GM21360 (cell line): ENCODE data around the gene NOL12.

Experiments used
- ATAC-seq: cut with Tn5 transposase; IDR thresholded peaks from one replicate; pipeline ENCODE4 v1.9.1; 2021; ENCODE audit warnings: mild to moderate bottlenecking, moderate library complexity; ENCODE audit not compliant: unreplicated experiment

Gene NOL12

GRCh38 chr22:37659066-37659896 lies 26.9 kb upstream of the NOL12 start:
- peak; percentile 6 for ATAC-seq

- ATAC-seq = no peak
Measured at GRCh38 chr22:37659897-37660708, 26.0 kb upstream of the NOL12 start.

DNA sequence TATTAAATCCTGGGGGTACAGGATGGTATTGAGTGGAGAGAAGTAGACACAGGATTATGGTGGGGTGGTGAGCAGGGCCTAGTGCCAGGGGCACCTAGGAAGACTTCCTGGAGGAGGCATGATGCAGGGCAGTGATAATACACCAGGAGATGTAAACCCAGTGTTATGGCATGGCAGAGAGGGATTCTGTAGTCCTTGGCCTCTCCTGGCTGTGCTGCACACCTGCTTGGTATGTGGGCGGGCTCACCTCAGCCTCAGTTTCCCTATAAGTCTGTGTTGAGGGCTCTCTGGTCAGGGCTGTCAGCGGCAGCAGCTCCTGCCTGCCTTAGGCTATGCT lies 25.5 kb upstream of the NOL12 start:
- no peak for ATAC-seq

GRCh38 chr22:37661160-37661924 lies 24.8 kb upstream of the NOL12 start:
- no peak for ATAC-seq

DNA sequence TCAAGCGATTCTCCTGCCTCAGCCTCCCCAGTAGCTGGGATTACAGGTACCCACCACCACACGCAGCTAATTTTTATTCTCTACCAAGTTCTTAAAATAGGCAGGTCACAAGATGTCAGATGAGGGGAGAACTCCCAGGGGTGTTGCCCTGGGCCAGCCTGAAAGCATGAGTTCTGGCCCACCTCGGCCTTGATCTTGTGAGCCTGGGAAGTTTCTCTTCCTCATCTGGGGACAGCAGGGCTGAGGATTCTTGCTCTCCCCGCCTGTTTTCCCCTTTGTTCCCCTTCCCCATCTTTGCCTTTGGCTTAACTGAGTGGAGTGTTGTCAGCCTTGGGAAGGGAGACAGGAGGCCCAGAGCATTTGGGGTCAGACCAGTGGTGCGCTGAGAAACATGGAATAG lies 24.1 kb upstream of the NOL12 start:
- ATAC-seq = no peak

DNA sequence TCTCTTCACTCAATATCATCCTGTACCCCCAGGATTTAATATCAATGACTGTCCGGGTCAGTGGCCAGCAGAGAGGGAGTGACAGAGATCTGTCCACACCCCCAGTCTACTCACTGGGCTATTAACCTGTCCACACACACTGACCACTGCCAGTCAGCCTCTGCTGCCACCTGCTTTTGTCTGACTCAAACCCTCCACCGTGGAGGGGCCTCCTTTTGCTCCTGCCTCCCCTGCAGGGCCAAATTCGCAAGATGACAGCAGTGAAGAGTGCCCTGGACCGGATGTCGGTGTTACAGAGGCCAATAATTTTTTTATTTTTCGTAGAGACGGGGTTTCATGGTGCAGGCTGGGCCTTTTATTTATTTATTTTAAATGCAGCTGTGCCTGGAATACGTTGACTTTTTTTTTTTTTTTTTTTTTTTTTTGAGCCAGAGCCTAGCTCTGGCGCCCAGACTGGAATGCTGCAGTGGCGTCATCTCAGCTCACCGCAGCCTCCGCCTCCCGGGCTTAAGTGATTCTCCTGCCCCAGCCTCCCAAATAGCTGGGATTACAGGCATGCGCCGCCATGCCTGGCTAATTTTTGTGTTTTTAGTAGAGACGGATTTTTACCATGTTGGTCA lies 22.5 kb upstream of the NOL12 start:
- no peak for ATAC-seq

GRCh38 chr22:37664249-37665101 lies 21.7 kb upstream of the NOL12 start:
- ATAC-seq = no peak

GRCh38 chr22:37665487-37665886 lies 20.7 kb upstream of the NOL12 start:
- no peak for ATAC-seq

DNA sequence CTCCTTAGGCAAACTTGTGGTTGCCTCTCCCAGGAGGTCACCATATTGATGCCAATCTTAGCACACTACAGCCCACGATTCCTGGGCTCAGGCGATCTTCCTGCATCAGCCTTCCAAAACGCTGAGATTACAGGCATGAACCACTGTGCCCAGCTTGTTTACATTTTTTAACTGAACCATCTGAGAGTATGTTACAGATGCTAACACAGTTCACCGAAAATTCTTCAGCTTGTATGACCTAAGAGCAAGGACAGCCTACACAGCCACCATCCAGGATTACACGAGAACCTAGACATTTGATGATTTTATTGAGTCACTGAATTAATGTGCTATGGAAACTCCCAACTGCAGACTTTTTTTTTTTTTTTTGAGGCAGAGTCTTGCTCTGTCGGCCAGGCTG lies 16.6 kb upstream of the NOL12 start:
- ATAC-seq = no peak

GRCh38 chr22:37672206-37672919 lies 13.8 kb upstream of the NOL12 start:
- no peak for ATAC-seq

GRCh38 chr22:37672920-37673455 lies 13.2 kb upstream of the NOL12 start:
- no peak for ATAC-seq

- ATAC-seq = no peak
Measured at GRCh38 chr22:37674248-37674647, 11.9 kb upstream of the NOL12 start.

DNA sequence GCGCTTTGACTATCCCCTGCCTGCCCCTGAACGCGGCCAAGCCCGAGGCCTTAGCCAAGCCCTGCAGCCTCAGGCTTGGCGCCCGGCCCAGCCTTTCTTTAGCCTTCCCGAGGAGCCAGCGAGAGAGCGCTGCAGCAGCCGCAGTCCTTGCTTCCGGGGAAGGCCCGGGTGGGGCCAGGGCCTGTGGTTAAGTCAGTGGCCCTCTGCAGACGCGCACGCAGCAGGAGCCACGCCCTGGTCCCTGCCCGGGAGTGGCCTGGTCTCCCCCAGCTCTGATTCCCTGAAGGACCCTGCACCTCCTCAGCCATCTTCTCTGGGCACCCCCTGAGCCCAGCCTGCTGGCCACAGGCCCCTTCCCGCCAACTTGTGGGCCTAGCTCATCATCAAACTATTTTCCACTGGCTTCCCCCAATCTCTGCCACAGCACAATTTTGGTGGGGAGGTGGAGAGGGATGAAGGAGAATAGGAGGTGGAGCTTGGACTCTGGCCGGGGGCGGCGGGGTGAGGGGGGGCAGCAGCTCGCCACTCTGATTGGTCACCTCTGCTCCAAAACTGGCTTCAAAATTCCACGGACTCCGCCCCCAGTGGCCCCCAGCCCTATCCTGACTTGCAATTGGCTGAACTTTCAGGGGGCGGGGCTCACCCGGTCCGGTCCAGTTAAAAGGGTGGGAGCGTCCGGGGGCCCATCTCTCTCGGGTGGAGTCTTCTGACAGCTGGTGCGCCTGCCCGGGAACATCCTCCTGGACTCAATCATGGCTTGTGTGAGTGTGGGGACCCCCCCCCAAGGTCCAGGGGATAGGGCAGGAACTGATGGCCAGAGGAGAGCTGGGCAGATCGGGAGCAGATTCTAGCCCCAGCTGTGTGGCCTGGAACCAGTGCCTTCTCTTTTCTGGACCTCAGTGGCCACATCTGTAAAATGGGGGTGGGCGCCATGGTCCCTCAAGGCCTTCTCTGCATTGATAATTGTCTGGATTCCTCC lies 10.9 kb upstream of the NOL12 start, which contains the start of gene LGALS1:
Gene LGALS1, plus strand, starts transcription at position 686 of the 979 bp plus-strand sequence. Its CDS starts 67 bp downstream, at position 753.
- ATAC-seq = peak; percentile 41

- no peak for ATAC-seq
Measured at GRCh38 chr22:37675930-37676735, 10.0 kb upstream of the NOL12 start.

GRCh38 chr22:37676736-37677492 lies 9.2 kb upstream of the NOL12 start:
- peak; percentile 42 for ATAC-seq

DNA sequence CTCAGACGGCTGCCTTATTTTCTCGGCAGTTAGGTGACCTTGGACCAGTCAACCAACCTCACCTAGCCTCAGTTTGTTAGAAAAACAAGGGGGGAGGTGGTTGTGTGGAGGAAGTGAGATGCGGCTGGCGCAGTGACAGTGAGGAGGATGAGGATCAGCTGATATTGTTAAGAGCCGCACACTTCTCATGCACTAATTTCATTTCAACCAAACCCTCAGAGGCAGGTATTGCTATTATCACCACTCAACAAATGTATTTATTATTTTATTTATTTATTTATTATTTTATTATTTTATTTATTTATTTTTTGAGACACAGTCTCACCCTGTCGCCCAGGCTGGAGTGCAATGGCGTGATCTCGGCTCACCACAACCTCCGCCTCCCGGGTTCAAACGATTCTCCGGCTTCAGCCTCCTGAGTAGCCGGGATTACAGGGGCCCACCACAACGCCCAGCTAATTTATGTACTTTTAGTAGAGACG lies 8.6 kb upstream of the NOL12 start:
- peak; percentile 7 for ATAC-seq
